Esophagus squamous epithelium (tissue), 5 donors: ENCODE results near the gene MBNL3. TPM values are rescaled to one million over a fixed set of nuclear protein-coding genes. Genes with fewer than 3 reads are reported as not detected.

Experiments
- DNase-seq: peaks from one replicate; lab custom pipeline; 2025; lab: John Stamatoyannopoulos, UW
- H3K27ac ChIP-seq, 4 donors: fragments of 200-600 bp; sonication (generic); one replicate each; pipeline ENCODE4 v1.5.1; 2016 to 2019; ENCODE audit warnings: mild to moderate bottlenecking in 1 of 4
- H3K27me3 ChIP-seq, 4 donors: fragments of 200-600 bp; sonication (generic); 1 replicate in 3 of 4; 2 replicates in 1 of 4; pipeline versions ENCODE4 v1.5.1 to v1.6.0; 2017 to 2021; ENCODE audit warnings: antibody characterized with exemption in 1 of 4
- H3K36me3 ChIP-seq, 3 donors: fragments of 200-600 bp; sonication (generic); one replicate each; pipeline ENCODE4 v1.5.1; 2016 to 2019
- H3K4me1 ChIP-seq, 3 donors: fragments of 200-600 bp; sonication (generic); one replicate each; pipeline ENCODE4 v1.5.1; 2017 to 2019
- H3K4me3 ChIP-seq, 4 donors: fragments of 200-600 bp; sonication (generic); 1 replicate in 3 of 4; 2 replicates in 1 of 4; pipeline ENCODE4 v1.5.1; 2016 to 2019; ENCODE audit warnings: mild to moderate bottlenecking in 2 of 4, moderate library complexity in 1 of 4
- H3K9me3 ChIP-seq, 3 donors: fragments of 200-600 bp; sonication (generic); one replicate each; pipeline ENCODE4 v1.5.1; 2016 to 2019
- CTCF ChIP-seq, 6 experiments: fragments of 450-650 bp in 4 of 6; fragments of 200-600 bp in 2 of 6; sonication (generic) in 2 of 6; IDR thresholded peaks; one replicate each; pipeline ENCODE4 v1.5.1; 2016 to 2019; ENCODE audit warnings: antibody characterized with exemption in 6 of 6, mild to moderate bottlenecking in 4 of 6, moderate library complexity in 4 of 6
- POLR2A ChIP-seq, 4 donors: fragments of 450-650 bp; IDR thresholded peaks; one replicate each; pipeline ENCODE4 v1.6.1; 2017; ENCODE audit warnings: antibody characterized with exemption in 4 of 4, mild to moderate bottlenecking in 4 of 4, moderate library complexity in 3 of 4
- WGBS, 2 donors: methylation state at CpG; one replicate each; pipeline ENCODE4 v1.1.5; 2018; 5-methylcytosine and 5-hydroxymethylcytosine counted together
- intact Hi-C: fragments of 100-400 bp; cut with DNase I; formaldehyde crosslinking; loops from one replicate; pipeline ENCODE4 v1.15.0; 2022
- total RNA-seq, 4 donors: library from RNA; depleted of rRNA; stranded (reverse); fragments of >200 nt; gene quantifications; one replicate each; pipeline ENCODE4 v1.1.0, GENCODE V29; 2016
- donor health status: DM: yes; HTN: yes; CAD: no.

MBNL3 gene
- total RNA-seq, 4 donors from 2014 or later, result 18.2 to 24.1 (median 22.1) TPM

- H3K36me3 ChIP-seq, result no peaks in the 10 kb centered on the region
- H3K4me1 ChIP-seq, result no peaks in the 10 kb centered on the region
- H3K27me3 ChIP-seq, result no peaks in the 10 kb centered on the region
- H3K27ac ChIP-seq, result no peak overlapping the region
- H3K4me3 ChIP-seq, result no peak overlapping the region
- TF ChIP-seq POLR2A (IDR thresholded peaks at IDR 0.05) (no peak), CTCF (IDR thresholded peaks at IDR 0.05) (no peak)
- no peak for DNase-seq
- intact Hi-C loops, result no loop called here
- no peaks in the 10 kb centered on the region for H3K9me3 ChIP-seq
- 88% methylated on average over 1 to 2 of the region's 2 CpGs for WGBS, 2 donors
Observed at GRCh38 chrX:132501606-132502005, 12.8 kb upstream of the MBNL3 start.

GRCh38 chrX:132497432-132497831 lies 8.6 kb upstream of the MBNL3 start:
- intact Hi-C loops, result no loop called here

GRCh38 chrX:132493095-132493494 lies 4.3 kb upstream of the MBNL3 start:
- H3K9me3 ChIP-seq, result no peaks in the 10 kb centered on the region
- H3K27ac ChIP-seq, result no peak overlapping the region
- H3K4me1 ChIP-seq, result peaks cover 0 to 13% (median 3%) of the 10 kb centered on the region in 3 donors
- no peak for DNase-seq
- intact Hi-C loops, result no loop called here
- no peak overlapping the region for H3K4me3 ChIP-seq
- no peaks in the 10 kb centered on the region for H3K27me3 ChIP-seq
- TF ChIP-seq POLR2A (IDR thresholded peaks at IDR 0.05) (no peak), CTCF (IDR thresholded peaks at IDR 0.05) (no peak)
- 86 to 88% methylated on average over 1 of the region's 1 CpG for WGBS, 2 donors
- no peaks in the 10 kb centered on the region for H3K36me3 ChIP-seq

More at GRCh38 chrX:132497432-132497831, 8.6 kb upstream of the MBNL3 start:
- Histone ChIP-seq H3K36me3 (no peaks in the 10 kb centered on the region), H3K4me3 (no peak overlapping the region), H3K4me1 (no peaks in the 10 kb centered on the region), H3K27me3 (no peaks in the 10 kb centered on the region), H3K27ac (no peak overlapping the region), H3K9me3 (no peaks in the 10 kb centered on the region)
- 61 to 88% methylated on average over 2 of the region's 2 CpGs for WGBS, 2 donors
- DNase-seq, result no peak
- no peak for TF ChIP-seq POLR2A (IDR thresholded peaks at IDR 0.05)
- TF ChIP-seq CTCF (IDR thresholded peaks at IDR 0.05), result no peak

- H3K27me3 ChIP-seq, result no peaks in the 10 kb centered on the region
- intact Hi-C loops, result no loop called here
- H3K4me3 ChIP-seq, result no peak overlapping the region
- H3K36me3 ChIP-seq, result no peaks in the 10 kb centered on the region
- peaks cover 0 to 28% (median 3%) of the 10 kb centered on the region in 3 donors for H3K4me1 ChIP-seq
- no peaks in the 10 kb centered on the region for H3K9me3 ChIP-seq
- no peak overlapping the region for H3K27ac ChIP-seq
- no peak for DNase-seq
- TF ChIP-seq POLR2A (IDR thresholded peaks at IDR 0.05) (no peak), CTCF (IDR thresholded peaks at IDR 0.05) (peak in 3 of 6 experiments; percentile 13 to 21 (median 18))
- 68 to 71% methylated on average over 3 of the region's 3 CpGs for WGBS, 2 donors
Observed at GRCh38 chrX:132491191-132491590, 2.4 kb upstream of the MBNL3 start.

- Histone ChIP-seq H3K36me3 (no peaks in the 10 kb centered on the region), H3K4me1 (peaks cover 0 to 37% (median 3%) of the 10 kb centered on the region in 3 donors), H3K9me3 (no peaks in the 10 kb centered on the region), H3K4me3 (peak overlapping the region; percentile 55 to 75 (median 64)), H3K27me3 (no peaks in the 10 kb centered on the region), H3K27ac (peak overlapping the region; percentile 87 to 95 (median 89))
- TF ChIP-seq POLR2A (IDR thresholded peaks at IDR 0.05) (no peak), CTCF (IDR thresholded peaks at IDR 0.05) (peak in 1 of 6 experiments; percentile 4)
- no peak for DNase-seq
- intact Hi-C loops, result no loop called here
- WGBS, 2 donors, result 0 to 47% methylated on average over 5 of the region's 86 CpGs
Observed at GRCh38 chrX:132489578-132490419, 961 bp upstream of the MBNL3 start.
